GM18861 (cell line): Measurements from ENCODE around the gene TOR4A.
A peak's percentile ranks its signal among the peaks of the same experiment; 100 is the strongest.
"Not testable (repeated sequence)": the region's sequence is repeated elsewhere in the genome, so short reads cannot be mapped to it uniquely, and the experiment has no call there.

Source experiments
- ATAC-seq: cut with Tn5 transposase; IDR thresholded peaks from one replicate; pipeline ENCODE4 v1.9.1; 2021; ENCODE audit not compliant: unreplicated experiment

Gene TOR4A

DNA sequence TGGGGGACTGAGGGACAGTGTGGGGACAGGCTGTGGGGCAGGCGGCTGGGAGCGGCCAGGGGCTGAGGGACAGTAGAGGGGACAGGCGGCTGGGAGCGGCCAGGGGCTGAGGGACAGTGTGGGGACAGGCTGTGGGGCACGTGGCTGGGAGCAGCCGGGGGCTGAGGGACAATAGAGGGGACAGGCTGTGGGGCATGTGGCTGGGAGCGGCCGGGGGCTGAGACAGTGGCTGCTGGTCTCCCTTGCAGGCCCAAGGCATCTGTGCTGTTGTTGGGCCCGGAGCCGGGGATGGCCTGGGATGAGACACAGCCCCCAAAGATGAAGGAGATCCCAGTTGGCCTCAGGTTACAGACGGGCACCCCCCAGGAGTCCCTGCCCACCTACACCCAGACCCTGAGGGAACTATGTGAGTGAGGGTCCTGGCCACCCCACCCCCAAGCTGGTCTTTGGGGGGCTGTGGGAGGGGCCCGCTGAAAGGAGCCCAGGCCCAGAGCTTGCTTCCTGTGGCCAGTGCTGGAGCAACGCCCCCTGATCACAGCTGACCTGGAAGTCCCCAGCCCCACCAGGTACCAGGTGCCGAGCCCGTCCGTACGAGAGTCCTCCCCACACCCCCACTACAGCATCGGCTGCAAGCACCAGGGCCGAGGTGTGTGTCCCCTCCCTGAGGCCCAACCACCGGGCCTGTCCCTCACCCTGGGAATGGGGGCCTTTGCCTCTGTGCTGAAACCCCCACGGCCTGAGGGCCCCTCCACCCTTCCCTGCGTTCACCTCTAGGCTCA, 25.8 kb upstream of the TOR4A start:
- ATAC-seq, result no peak

- ATAC-seq, result no peak
Observed at GRCh38 chr9:137252555-137253506, 24.7 kb upstream of the TOR4A start.

GRCh38 chr9:137253717-137254623, 23.6 kb upstream of the TOR4A start:
- no peak for ATAC-seq

DNA sequence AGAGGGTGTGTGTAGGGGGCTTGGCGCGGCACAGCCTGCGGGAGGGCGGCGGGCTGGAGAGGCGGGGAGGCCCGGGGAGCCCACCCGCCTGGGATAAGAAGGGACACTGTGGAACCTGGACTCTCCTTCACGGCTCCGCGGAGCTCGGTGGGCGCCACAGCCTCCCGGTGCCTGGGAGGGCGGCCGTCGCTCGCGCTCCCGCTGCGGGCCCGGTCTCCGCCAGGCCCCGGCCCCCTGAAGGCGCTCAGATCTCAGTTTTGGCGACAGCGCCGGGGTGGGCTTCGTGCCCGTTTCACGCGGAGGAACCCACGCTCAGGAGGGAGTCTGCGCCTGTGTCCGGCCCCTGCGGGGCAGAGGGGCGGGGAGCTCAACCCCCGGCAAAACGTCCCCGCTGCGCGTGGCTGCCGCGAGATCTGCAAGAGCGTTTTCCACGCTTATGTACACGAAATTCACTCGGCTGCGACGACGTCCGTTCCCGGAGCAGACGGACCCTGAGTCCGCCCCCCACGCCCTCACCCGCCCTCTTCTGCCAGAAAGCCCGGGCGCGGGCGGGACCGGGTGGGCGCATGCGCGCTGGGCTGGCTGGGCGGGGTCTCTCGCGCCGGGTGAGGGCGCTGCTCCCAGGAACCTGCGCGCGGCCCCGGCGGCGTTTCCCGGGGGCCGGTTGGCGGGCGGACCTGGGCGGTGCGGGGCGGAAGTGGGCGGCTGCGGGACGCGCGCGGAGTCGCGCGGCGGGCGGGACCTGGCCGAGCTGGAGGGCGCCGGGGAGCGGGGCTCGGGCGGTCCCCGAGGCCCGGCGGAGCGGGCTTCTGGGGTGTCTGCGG, 22.7 kb upstream of the TOR4A start, which contains the start of gene NELFB:
TSS of gene NELFB (plus strand) at position 704 of the 824 bp plus-strand sequence.
- ATAC-seq, result peak; percentile 60

- peak; percentile 25 for ATAC-seq
Observed at GRCh38 chr9:137255448-137256114, 21.9 kb upstream of the TOR4A start.

GRCh38 chr9:137256362-137256761, 21.2 kb upstream of the TOR4A start:
- no peak for ATAC-seq

DNA sequence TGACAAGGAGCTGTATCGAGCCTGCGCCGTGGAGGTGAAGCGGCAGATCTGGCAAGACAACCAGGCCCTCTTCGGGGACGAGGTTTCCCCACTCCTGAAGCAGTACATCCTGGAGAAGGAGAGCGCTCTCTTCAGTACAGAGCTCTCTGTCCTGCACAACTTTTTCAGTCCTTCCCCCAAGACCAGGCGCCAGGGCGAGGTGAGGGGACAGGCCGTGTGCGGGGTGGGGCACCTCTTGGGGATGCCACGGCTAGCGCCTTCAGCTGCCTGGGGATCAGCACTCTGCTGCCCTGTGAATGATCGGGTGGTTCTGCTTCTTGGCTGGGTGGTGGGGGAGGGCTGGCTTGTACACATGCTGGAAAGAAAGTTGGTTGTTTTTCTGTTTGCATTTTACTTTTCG, 20.7 kb upstream of the TOR4A start:
- no peak for ATAC-seq

GRCh38 chr9:137262173-137262908, 15.2 kb upstream of the TOR4A start:
- not testable (repeated sequence) for ATAC-seq

GRCh38 chr9:137262909-137263285, 14.6 kb upstream of the TOR4A start:
- ATAC-seq, result no peak

- no peak for ATAC-seq
Observed at GRCh38 chr9:137263506-137263905, 14.0 kb upstream of the TOR4A start.

DNA sequence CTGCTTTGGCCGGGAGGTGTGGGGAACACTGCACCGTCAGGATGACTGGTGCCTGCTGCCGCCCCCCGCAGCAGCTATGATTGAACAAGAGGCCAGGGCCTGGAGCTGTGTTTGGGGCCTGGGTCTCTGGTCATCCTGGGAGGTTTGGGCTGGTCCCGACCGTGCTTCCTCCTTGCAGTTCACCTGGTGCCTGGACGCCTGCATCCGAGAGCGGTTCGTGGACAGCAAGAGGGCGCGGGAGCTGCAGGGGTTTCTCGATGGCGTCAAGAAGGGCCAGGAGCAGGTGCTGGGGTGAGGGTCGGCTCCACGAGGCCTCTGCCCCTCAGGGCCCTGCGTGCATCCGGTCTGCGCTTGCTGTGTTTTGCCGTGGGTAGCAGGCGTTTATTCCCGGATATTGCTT, 13.5 kb upstream of the TOR4A start:
- no peak for ATAC-seq

DNA sequence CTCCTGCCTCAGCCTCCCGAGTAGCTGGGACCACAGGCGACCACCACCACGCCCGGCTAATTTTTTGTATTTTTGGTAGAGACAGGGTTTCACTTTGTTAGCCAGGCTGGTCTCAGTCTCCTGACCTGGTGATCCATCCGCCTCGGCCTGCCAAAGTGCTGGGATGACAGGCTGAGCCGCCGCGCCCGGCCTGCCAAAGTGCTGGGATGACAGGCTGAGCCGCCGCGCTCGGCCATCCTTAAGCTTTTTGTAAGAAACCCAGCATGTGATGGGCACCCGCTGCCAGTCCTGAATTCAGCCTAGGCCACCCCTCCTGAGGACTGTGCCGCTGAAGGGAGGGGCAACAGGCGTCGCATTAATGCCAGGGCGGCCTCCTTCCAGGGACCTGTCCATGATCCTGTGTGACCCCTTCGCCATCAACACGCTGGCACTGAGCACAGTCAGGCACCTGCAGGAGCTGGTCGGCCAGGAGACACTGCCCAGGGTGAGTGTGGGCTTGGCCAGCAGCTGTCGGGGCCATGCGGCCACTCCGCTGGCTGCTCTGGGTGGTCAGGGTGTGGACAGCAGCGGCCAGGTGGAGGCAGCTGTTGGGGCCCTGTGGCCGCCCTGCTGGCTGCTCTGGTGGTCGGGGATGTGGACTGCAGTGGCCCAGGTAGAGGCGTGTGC, 11.9 kb upstream of the TOR4A start:
- no peak for ATAC-seq

DNA sequence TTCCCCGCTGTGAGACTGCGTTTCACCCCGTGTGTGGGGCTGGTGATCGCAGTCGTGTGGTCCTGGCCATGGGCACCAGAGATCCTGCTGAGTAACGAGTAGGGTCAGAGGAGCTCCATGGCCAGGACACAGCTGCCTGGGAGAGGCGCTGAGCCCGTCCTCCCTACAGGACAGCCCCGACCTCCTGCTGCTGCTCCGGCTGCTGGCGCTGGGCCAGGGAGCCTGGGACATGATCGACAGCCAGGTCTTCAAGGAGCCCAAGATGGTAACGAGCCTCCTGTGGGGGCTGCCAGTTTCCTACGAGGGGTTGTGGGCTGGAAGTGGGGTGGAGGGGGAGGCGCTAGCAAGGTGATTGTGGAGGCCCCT, 11.4 kb upstream of the TOR4A start:
- no peak for ATAC-seq

DNA sequence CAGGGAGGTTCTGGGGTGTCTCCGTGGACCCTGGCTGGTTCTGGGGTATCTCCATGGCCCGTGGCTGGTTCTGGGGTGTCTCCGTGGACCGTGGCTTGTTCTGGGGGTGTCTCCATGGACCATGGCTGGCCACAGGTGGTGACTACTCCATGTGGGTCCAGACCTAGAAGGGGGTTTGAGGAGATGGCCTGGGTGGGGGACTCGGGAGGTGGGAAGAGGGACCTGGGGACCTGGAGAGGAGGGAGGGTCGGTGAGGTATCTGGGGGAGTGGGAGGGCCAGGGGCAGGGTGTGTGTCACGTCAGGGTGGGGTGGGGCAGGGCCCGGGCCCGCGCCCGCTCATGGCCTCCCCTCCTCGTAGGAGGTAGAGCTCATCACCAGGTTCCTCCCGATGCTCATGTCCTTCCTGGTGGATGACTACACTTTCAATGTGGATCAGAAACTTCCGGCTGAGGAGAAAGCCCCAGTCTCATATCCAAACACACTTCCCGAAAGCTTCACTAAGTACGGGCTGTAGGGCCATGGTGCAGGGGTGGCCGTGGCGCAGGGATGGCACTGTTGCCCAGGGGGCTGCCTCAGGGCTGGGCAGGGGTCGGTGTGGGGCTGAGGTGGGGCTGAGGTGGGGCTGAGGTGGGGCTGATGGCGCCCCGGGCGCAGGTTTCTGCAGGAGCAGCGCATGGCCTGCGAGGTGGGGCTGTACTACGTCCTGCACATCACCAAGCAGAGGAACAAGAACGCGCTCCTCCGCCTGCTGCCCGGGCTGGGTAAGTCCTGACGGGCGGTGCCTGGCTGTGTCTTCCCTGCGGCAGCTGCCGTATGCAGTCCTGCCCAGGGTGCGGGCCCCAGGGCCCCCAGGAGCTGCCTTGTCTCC, 10.7 kb upstream of the TOR4A start:
- ATAC-seq, result no peak

DNA sequence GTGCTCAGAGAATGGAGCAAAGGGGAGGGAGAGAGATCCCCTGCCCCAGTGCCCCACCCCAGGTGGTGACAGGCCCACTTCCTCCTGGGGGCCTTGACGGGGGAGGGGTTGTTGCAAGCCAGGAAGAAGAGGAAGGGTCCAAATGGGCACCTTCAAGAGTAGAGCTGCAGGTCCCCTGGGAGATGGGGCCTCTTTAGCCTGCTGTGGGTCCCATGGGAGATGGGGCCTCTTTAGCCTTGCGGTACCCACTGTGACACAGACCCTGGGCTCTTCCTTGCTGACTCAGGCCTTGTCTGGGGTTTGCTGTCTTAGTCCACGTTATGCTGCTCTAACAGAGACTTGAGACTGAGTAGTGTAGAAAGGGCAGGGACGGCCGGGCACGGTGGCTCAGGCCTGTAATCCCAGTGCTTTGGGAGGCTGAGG, 9.6 kb upstream of the TOR4A start:
- peak; percentile 42 for ATAC-seq

GRCh38 chr9:137268538-137269201, 8.9 kb upstream of the TOR4A start:
- no peak for ATAC-seq

GRCh38 chr9:137269231-137269772, 8.2 kb upstream of the TOR4A start:
- ATAC-seq, result peak; percentile 44
